NCI-H1105 (cell line): ENCODE data around the gene SFN.

Source experiments
- DNase-seq: peaks from one replicate; lab custom pipeline; 2025; lab: John Stamatoyannopoulos, UW

The SFN gene

GRCh38 chr1:26913389-26913753 lies 50.4 kb downstream of the SFN start:
- no peak for DNase-seq
